GM18907 (cell line): ENCODE measurements around the gene CCNL2.

Experiments used
- ATAC-seq: cut with Tn5 transposase; IDR thresholded peaks from one replicate; pipeline ENCODE4 v1.9.1; 2021; ENCODE audit warnings: mild to moderate bottlenecking, moderate library complexity; ENCODE audit not compliant: unreplicated experiment

CCNL2 gene

GRCh38 chr1:1345384-1345783, 53.8 kb downstream of the CCNL2 start:
- ATAC-seq = no peak

- no peak for ATAC-seq
These were observed 54.3 kb downstream of the CCNL2 start for GRCh38 chr1:1344655-1345361.

- ATAC-seq = no peak
These were observed 55.2 kb downstream of the CCNL2 start for GRCh38 chr1:1343811-1344421.

- ATAC-seq = no peak
These were observed 56.5 kb downstream of the CCNL2 start for GRCh38 chr1:1342584-1343115.

- ATAC-seq = no peak
These were observed 57.0 kb downstream of the CCNL2 start for GRCh38 chr1:1342061-1342562.

- ATAC-seq = no peak
These were observed 57.5 kb downstream of the CCNL2 start for GRCh38 chr1:1341549-1342021.

- no peak for ATAC-seq
These were observed 58.2 kb downstream of the CCNL2 start for GRCh38 chr1:1340791-1341548.

- ATAC-seq = no peak
These were observed 59.0 kb downstream of the CCNL2 start for GRCh38 chr1:1340185-1340584.

GRCh38 chr1:1338278-1338677, 60.9 kb downstream of the CCNL2 start:
- no peak for ATAC-seq

GRCh38 chr1:1337793-1338147, 61.4 kb downstream of the CCNL2 start:
- ATAC-seq = no peak

- ATAC-seq = no peak
These were observed 62.0 kb downstream of the CCNL2 start for GRCh38 chr1:1336931-1337792.

- no peak for ATAC-seq
These were observed 62.7 kb downstream of the CCNL2 start for GRCh38 chr1:1336446-1336845.

GRCh38 chr1:1335792-1336248, 63.3 kb downstream of the CCNL2 start:
- no peak for ATAC-seq
